GM21737 (cell line): ENCODE results near the gene BAAT.
"Not testable (repeated sequence)": the region's sequence is repeated elsewhere in the genome, so short reads cannot be mapped to it uniquely, and the experiment has no call there.

Experiments
- ATAC-seq: cut with Tn5 transposase; IDR thresholded peaks from one replicate; pipeline ENCODE4 v1.9.1; 2021; ENCODE audit warnings: mild to moderate bottlenecking, moderate library complexity; ENCODE audit not compliant: unreplicated experiment

The BAAT gene

DNA sequence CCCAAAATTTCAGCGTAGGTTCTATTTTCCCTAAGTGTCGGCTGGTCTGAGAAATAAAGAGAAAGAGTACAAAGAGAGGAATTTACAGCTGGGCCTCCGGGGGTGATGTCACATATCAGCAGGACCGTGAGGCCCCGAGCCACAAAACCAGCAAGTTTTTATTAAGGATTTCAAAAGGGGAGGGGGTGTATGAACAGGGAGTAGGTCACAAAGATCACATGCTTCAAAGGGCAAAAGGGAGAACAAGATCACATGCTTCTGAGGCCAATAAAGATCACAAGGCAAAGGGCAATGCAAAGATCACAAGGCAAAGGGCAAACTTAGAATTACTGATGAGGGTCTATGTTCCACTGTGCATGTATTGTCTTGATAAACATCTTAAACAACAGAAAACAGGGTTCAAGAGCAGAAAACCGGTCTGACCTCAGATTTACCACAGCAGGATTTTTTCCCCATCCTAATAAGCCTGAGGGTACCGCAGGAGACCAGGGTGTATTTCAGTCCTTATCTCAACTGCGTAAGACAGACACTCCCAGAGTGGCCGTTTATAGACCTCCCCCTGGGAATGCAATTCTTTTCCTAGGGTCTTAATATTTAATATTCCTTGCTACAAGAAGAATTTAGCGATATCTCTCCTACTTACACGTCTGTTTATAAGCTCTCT is at the start of gene BAAT:
Gene BAAT, minus strand, starts transcription at position 134 of the 664 bp plus-strand sequence. CDS start 13,602 bp downstream, outside the sequence.
- not testable (repeated sequence) for ATAC-seq

DNA sequence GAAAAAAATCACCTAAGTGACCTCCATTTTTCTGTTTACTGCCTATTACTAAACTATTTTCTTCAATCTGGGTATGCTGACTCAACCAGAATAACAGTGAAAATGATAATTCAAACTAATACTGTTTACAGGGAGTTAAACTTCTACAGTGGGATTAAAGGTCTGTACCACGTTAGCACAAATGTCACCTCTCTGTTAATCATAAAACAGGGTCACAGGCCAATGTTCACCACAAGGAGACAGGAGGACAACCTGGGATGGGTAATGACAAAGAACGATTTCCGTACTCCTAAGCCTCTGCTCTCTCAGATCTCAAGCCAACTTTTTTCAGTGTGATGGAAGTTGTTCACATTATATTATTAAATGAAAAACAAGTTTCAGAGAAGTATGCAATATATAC is 48.4 kb upstream of the BAAT start:
- ATAC-seq: no peak

DNA sequence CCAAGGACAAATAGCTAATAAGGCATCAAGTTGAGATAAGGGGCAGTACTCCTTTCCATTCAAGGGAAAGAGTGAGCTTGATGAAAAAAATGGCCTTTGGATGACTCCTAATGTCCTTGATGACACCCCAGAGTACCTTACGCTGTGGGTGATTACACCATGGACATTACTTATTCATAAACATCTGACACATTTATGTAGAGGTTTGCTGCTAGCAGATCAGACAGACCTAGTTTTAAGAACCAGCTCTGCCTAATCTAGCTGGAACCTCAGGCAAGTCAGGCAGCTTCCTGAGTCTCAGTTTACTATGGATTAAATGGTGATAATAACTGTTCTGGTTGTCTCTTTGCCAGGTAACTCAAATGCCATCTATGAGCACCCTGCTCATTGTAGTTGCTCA is 47.9 kb upstream of the BAAT start:
- no peak for ATAC-seq

DNA sequence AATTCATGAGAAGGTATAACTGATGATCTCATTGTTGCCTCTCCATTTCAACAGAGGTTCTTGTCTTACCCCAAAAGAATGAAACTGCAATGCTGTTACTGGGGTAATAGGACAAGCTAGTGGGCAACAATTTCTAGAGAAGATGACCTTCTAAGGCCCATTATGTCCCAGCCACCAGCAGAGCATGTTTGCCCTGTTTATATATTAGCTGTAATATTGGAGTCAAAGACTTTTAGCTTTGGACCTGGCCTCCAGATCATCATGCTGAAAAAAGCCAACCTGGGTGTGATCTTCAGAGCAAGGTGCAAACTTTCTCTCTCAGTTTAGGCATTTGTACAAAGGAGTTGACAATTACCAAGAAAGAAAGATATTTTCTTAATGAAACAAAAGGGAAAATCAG is 47.4 kb upstream of the BAAT start:
- ATAC-seq: no peak

DNA sequence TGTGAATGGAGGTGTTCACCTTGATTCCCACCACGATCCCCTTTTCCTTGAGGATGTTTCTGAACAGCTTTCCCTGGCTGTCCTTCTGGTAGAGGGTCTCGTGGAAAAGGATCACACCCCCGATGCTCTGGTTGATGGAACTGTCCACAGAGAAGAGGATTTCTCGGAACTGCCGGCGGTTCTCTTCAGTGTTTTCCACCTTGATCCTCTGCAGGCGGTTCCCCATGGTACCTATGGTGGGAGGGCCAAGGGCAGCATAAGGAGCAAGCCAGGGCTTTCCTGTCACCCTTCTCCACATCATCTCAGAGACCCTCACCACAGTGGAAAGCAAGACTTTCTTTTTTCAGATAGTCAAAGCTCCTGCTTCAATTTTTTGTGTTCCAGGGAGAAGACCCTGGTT is 44.9 kb upstream of the BAAT start:
- ATAC-seq: no peak

DNA sequence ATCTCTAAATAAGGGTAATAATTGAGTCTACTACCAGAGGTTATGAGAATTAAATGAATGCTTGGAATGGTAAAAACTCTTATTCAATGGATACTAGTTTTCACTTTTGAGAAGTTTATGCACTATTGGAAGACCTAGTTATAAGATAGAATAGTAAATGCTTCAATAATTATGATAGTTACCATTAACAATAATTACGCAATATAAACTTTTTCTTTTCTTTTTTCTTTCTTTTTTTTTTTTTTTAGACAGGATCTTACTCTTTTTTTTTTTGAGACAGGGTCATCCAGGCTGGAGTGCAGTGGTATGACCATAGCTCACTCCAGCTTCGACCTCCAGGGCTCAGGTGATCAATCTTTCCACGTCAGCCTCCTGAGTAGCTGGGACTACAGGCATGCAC is 44.1 kb upstream of the BAAT start:
- no peak for ATAC-seq

DNA sequence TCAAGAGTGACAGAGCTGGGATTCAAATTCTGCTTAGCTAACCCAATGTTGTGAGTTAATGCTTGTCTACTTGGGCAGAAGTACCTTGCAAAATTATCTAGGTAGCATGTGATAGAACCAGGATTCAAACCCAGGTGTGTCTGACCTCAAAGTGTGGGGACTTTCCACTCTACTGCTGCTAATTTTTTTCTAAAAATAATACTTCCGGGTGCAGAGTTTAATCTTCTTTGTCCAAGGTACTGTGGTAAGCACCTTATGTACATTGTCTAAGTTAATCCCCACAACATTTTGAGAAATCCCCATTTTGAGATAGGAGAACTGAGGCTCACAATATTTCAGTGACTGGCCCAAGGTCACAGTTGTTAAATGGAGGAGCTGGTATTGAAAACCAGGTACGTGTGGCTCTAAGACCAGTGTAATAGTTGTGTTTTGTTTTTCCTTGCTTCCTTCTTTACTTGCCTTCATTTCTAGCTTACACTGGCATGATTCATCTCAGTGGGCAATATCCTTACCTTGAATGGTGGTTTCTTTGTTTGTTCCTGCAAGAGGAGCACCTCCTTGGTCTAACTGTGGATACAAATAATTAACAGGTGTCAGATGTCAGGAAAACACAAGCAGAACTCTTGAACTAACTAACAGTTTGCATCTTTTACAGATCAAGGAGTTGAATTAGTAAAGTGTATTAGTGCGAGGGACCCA is 43.3 kb upstream of the BAAT start:
- ATAC-seq: no peak

DNA sequence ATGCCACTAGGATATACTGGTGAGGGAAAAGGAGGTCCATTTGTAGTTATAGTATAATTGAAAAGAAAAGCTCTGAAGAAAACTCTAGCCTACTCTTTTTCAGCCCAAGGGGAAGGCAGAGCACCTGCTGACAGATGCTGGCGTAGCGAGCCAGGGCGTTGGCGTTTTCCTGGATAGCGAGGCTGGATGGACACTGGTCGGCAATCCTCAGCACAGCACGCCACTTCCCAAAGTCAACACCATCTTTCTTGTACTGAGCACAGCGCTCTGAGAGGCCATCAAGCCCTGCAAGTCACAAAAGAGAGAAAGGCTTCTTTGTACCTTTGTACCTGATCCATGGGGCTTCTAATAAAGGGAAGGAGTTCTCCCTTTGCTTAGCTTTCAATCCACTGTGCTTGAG is 42.6 kb upstream of the BAAT start:
- no peak for ATAC-seq

DNA sequence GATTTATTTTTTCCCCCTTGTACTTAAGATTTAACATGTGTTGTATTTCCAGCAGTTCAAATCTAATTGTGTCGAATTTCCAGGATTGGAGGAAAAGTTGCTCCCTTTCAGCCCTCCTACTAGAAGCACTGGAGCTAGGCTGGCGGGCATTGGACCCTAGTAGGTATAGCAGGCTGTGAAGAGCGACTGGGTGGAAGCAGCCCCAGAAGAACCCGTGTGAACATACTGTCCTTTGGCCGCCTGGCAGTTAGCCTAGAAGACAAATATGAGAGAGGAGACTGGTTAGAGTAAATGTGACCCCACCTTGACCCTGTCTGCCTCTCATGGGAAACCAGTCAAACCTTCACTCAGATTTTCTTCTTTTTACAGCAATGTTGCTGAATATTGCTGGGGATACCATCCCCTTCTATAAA is 36.9 kb upstream of the BAAT start:
- no peak for ATAC-seq

DNA sequence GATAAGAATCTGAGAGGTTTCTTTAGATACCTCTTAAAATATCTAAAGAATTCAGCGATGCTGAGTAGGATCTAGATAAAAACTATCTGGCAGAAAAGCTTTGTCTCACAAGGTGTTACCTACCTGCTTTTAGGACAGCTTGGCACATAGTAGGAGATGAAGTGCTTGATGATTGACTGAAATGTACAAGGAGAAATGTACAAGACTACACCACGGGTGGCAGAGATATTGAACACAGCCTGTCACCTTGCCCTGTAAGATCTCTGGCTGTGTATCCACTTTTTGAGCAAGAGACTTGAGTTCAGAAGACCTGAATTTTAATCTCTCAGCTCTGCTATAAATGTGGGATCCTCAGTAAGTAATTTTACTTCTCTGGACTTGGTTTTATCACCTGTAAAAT is 35.1 kb upstream of the BAAT start:
- no peak for ATAC-seq

DNA sequence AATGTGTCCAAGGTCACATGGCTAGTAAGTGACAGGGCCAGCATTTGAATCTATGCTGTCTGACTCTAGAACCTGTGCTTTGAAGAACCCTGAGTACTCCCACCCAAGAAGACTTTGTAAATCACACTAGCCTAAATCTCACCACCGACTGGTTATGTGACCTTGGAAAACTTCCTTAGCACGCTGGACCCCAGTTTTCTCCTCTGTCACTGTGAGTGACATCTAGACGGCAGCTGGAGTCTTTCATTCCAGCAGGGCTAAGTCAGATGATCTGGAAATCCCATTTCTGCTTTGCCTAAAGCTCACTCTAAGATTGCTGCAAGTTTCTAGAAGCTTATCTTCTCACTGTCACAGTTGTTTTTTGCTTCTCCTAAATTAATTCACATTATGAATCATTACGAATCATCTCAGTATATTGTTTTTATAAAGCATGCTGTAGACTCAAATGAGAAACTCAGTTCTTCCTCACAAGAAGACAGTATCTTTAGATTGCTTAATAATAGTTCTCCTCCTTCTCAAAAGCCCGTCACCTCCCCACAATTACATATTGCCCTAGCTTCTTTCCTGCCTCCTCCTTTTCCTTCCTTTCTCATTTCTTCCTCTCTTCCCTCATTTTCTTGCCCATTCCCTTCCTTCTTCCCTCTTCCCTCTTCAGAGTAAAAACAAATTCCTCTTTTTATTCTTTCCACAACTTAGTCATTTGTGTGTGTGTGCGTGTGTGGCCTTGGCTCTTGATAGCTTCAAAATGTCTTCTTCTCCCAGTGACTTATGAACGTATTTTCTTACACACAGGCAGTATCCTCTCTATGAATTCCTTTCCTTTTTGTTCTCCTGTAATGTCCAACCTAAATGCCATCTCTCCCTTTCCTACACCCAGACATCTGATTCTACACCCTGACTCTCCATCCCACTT is 34.0 kb upstream of the BAAT start:
- no peak for ATAC-seq

DNA sequence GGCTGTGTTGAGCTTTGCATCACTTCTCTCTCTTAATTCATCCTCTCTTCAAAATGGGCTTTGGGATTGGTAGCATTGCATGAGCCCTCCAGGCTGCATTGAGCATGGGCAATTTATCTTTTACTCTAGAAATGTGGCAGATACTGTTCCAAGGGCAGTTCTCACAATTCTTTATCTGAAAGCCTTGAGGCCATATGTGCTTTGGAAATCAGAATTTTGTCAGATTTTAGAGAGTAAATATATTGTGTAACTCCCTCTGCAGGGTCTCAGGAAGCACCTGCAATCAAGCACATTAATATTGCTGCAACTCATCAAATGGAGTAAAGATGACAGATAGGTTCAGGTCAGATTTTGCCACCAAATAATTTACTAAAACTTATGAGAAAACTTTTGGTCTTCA is 33.2 kb upstream of the BAAT start:
- no peak for ATAC-seq

DNA sequence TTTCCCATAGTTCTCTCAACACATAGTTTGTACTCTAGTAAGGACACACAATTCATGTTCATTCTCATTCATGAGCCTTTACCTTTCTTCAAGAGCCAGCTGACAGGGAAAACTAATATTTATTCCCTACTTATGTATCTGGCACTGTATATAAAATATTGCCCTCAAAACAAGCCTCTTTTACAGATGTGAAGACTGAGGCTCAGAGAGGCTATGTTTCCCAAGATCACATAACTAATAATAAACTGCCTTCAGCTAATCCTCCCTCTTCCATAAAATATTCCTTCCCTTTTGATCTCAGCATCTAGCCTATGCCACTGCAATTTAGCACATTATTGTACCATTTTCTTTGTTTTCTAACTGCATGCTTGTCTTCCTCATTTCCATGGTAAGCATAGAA is 32.6 kb upstream of the BAAT start:
- no peak for ATAC-seq

DNA sequence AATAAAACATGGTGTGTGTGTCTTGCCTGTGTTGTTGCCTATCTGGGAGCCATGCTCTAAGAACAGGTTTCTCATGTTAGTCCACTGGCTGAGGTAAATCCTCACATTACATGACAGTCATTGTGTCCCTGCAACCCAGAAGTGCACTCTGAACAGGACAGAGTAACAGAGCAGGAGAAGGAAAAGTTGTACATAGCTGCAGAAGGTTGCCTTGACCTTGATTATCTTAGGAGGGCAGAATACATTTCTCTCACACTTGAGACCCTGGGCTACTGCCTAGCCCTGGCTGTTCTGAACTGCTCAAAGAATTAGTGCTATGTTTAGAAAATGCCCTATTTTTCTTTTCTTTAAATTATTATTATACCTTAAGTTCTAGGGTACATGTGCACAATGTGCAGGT is 30.8 kb upstream of the BAAT start:
- ATAC-seq: no peak

DNA sequence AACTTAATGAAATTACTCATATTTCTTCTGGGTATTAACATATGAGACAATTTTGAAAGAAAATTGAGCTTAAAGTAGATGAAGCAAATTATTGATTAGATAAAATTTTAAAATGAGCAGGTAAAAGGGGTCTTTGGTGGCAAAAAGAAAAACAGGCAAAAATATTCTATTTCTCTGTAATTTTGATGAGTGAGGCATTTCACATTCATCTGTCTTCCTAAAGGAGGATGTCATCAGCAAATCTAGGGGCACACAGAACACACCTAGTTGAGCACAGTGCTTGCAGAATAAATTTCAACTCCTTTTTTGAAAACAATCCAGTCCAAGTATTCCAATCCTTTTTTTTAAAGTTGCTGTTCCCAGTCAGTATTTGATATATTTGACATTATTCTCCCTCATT is 30.0 kb upstream of the BAAT start:
- ATAC-seq: no peak

DNA sequence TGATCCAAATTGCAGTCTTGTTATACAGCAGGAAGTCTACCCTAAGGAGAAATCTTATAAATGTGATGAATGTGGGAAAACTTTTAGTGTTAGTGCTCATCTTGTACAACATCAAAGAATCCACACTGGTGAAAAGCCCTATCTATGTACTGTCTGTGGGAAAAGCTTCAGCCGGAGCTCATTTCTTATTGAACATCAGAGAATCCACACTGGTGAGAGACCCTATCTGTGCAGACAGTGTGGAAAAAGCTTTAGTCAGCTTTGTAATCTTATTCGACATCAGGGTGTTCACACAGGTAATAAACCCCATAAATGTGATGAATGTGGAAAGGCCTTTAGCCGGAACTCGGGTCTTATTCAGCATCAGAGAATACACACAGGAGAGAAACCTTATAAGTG is 24.3 kb upstream of the BAAT start:
- ATAC-seq: no peak

DNA sequence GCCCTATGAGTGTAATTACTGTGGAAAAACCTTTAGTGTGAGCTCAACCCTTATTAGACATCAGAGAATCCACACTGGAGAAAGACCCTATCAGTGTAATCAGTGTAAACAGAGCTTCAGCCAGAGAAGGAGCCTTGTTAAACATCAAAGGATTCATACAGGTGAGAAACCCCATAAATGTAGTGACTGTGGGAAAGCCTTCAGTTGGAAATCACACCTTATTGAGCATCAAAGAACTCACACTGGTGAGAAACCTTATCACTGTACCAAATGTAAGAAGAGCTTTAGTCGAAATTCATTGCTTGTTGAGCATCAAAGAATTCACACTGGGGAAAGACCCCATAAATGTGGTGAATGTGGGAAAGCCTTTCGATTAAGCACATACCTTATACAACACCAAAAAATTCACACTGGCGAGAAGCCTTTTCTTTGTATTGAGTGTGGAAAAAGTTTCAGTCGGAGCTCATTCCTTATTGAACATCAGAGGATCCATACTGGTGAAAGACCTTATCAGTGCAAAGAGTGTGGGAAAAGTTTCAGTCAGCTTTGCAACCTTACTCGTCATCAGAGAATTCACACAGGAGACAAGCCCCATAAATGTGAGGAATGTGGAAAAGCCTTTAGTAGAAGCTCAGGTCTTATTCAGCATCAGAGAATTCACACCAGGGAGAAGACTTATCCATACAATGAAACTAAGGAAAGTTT is 23.7 kb upstream of the BAAT start:
- no peak for ATAC-seq

DNA sequence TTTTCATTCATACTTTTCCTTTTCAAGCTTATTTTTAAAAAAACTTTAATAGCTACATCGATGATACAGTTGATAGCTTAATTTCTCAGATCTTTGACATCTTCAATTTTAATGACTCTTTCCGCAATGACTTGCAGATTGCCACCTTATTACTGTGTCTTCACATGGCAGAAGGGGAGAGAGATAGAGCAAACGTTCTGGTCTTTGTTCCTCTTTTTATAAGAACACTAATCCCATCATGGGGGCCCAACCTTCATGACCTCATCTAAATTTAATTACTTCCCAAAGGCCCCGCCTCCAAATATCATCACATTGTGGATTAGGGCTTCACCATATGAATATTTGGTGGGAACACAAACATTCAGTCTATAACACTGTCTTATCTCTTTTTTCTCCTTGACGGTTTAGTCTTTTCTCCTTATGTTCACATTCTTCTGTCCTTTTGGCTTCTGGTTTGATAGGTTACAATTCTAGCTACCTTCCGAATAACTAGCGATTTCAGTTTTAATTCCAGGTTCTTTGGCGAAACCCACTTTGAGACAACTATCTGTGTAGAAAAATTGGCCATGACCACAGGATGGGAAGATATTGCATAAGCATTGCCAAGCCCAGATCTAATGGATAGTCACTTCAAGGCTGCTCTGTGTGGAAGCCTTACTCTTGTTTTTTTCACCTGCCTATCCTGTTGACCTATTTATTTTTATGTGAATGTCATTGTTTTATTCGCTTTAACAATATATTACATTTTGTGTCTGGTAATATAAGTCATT is 18.9 kb upstream of the BAAT start:
- ATAC-seq: no peak

DNA sequence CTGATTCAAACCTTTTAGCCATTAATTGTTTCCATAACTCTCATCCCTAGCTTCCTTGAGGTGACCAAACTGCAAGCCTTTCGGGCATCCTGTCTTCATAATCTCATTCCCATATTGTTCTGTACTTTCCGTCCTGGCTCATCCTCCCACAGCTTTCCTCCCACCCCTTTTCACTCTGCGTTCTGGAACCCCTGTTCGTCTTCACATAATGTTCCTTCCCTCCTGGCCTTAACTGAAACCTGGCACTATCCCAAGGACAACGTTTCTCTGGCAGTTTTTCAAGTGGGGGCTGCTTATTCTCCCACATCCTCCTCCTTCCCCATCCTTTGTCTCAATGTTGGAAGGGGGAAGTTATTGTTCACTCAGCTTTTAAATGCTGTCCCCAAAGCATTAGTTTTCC is 15.3 kb upstream of the BAAT start:
- no peak for ATAC-seq

DNA sequence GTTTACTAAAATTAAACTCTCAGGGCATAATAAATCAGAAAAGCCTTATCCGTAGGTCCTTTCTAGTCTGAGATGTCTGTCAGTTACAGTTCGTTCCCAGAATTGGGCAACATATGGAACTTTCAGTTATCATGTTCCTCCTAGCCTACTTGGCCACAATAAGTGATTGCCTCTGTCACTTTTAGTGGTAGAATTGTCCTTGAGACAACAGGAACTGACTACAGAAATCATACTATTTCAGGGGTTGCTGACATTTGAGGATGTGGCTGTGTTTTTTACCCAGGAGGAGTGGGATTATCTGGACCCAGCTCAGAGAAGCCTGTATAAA is 14.8 kb upstream of the BAAT start:
- ATAC-seq: no peak
